H7 (cell line): Measurements from ENCODE around the gene TNFAIP8. TPM values are rescaled to one million over a fixed set of nuclear protein-coding genes. Genes with fewer than 3 reads are reported as not detected.
A peak's percentile ranks its signal among the peaks of the same experiment; 100 is the strongest.
"Not testable (repeated sequence)": the region's sequence is repeated elsewhere in the genome, so short reads cannot be mapped to it uniquely, and the experiment has no call there.

Source experiments
- DNase-seq: peaks from one replicate; pipeline ENCODE4 v3.0.0; 2012
- H3K27me3 ChIP-seq: 2 replicates; pipeline ENCODE4 v1.6.0; 2011; ENCODE audit warnings: mild to moderate bottlenecking, low read length; ENCODE audit not compliant: control insufficient read depth, insufficient read depth
- H3K36me3 ChIP-seq: replicated peaks from 2 replicates; pipeline ENCODE4 v1.5.1; 2011; ENCODE audit warnings: low read length; ENCODE audit not compliant: control insufficient read depth, insufficient read depth
- H3K4me3 ChIP-seq: 2 replicates; pipeline ENCODE4 v1.5.1; 2011; ENCODE audit warnings: low read depth, mild to moderate bottlenecking, control low read depth, low read length, moderate library complexity; ENCODE audit not compliant: insufficient read depth
- total RNA-seq: library from RNA; depleted of rRNA; stranded (reverse); fragments of >200 nt; shearing (Covaris generic); gene quantifications from 2 replicates; pipeline ENCODE4 v1.2.3, GENCODE V29; 2014; rRNA removed

TNFAIP8 gene
- total RNA-seq, 1 experiment from 2014 or later, result 38.6 TPM

GRCh38 chr5:119444643-119445042 is 88.8 kb downstream of the TNFAIP8 start:
- DNase-seq, H3K27me3 ChIP-seq, H3K4me3 ChIP-seq, H3K36me3 ChIP-seq: not testable (repeated sequence)

GRCh38 chr5:119445544-119445943 is 89.7 kb downstream of the TNFAIP8 start:
- Histone ChIP-seq H3K27me3 (no peaks in the 10 kb centered on the region), H3K4me3 (no peak overlapping the region), H3K36me3 (no peaks in the 10 kb centered on the region)
- peak; percentile 53 for DNase-seq

Other genes starting within 250 kb of the TNFAIP8 start
- 339 and 409 TPM in 2 replicates for gene HSD17B4, start 96.5 kb downstream of the TNFAIP8 start, total RNA-seq